Ureter (tissue), 1 donor: ENCODE measurements around the gene TNP2. TPM values are rescaled to one million over a fixed set of nuclear protein-coding genes. Genes with fewer than 3 reads are reported as not detected.
A peak's percentile ranks its signal among the peaks of the same experiment; 100 is the strongest.

ENCODE experiments used
- DNase-seq: peaks from one replicate; pipeline ENCODE4 v3.0.0-alpha.2; 2020; ENCODE audit warnings: low spot score
- total RNA-seq: library from RNA; stranded (reverse); gene quantifications from one replicate; pipeline ENCODE4 v1.2.4, GENCODE V29; 2023
- donor health status: DM: yes; HTN: yes; CAD: no.

The TNP2 gene
- total RNA-seq, 1 donor from 2014 or later = not detected

GRCh38 chr16:11277607-11278337 lies 8.6 kb upstream of the TNP2 start:
- no peak for DNase-seq

DNA sequence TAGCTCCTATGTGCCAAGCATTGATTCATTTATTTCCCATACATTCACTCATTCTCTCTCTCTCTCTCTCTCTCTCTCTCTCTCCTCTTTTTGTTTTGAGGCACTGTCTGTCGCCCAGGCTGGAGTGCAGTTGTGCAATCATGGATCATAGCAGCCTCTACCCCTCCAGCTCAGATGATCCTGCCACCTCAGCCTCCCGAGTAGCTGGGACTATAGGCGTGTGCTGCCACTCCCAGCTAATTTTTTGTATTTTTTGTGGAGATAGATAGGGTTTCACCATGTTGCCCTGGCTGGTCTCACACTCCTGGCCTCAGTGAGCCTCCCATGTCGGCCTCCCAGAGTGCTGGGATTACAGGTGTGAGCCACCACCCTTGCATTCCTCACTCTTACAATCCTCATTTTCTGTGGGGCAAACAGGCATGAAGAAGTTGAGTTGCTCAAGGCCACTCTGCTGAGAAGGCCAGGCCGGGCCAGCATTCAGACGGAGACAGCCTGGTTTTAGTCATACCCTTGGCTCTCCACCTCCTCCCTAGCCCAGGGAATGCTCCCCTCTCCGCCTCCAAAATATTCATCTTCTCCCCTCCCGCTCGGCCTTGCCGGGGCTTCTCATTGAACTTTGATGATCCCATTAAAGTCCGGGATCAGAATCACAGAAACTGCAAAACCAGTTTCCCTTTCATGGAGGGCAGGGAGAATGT lies 7.9 kb upstream of the TNP2 start:
- DNase-seq = no peak

DNA sequence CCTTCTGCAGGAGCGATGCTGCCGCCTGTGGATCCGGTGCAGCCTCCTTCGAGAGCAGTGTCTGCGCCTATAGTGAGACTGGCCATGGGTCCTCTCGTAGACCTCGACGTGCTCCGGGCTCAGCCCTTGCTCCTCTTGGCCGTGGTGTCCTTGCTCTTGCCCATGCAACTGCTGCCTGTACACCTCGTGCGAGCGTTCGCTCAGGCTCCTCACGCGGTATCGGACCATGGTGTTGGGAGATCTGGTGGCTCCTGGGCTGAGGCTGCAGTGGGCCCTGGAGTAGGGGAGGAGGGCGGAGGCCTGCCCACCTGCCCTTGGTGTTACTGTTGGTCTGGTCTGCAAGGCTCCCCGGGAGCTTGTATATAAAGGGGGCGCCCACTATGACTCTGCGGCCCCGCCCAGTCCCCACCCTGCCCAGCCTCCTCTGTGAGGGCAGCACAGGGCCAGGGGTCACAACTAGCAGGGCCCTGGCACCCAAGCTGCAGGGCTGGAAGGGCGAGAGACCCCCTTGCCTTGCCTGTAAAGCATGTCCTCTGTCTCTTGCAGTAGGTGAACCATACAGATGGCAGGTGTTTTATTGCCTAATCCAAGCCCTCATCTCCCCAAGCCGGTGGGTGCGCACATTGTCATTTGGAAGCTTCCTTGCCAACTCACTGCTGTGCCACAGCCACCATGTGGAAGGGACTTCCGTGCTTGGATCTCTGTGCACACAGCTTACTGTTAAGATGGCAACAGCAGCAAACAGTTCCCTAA lies 7.2 kb upstream of the TNP2 start, which contains the start of gene PRM2:
PRM2 (minus strand) TSS at position 338 of the 753 bp plus-strand sequence; CDS start at position 228, 110 bp downstream.
- DNase-seq = no peak

DNA sequence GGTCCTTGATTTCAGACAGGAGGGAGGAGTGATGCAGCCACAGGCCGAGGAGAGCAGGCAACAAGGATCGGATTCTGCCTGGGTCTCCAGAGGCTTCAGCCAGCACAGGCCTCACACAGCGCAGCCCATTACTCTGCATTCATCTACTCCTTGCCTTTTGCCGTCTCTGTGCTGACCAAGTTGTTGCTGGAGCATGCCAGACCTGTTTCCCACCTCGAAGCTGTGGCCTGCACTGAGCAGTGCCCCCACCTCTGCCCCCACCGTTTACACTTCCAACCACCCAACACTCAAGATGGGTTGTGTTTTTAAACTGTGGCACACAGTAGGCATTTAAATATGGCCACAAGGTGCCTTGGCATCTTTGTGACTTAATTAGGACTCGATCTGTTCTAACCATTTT lies 5.8 kb upstream of the TNP2 start:
- no peak for DNase-seq

DNA sequence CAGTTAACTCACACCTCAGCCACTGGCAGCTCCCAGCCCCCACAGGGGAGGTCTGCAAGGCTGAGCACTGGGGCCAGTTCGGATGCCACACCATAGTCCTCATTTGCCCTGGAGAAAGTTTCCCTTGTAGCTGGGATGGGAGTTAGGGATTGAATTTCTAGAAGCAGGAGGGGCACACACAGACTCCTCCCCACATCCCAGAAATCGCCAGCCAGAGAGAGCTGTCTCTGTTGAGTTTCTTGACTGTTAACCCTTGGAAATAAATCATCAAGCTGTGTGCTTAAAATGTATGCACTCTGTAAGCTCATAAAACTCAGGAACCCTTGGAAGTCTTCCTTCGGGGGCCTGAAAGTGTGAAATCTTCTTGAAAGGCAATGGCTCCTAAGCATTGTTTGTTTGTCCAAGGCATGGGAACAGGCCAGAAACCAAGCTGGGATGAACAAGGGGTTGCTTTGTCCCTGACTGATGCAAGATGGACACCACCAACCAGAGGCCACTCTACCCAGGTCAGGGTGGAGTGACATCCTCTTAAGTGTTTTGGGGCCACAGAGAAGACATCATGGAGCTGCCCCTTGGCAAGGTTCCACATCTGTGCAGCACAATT lies 4.7 kb upstream of the TNP2 start:
- no peak for DNase-seq

- DNase-seq = no peak
Observed at GRCh38 chr16:11272921-11273720, 4.0 kb upstream of the TNP2 start, which contains the start of gene PRM3. PRM3 (minus strand) TSS chr16:11273629; CDS start chr16:11273595, 34 bp downstream.

DNA sequence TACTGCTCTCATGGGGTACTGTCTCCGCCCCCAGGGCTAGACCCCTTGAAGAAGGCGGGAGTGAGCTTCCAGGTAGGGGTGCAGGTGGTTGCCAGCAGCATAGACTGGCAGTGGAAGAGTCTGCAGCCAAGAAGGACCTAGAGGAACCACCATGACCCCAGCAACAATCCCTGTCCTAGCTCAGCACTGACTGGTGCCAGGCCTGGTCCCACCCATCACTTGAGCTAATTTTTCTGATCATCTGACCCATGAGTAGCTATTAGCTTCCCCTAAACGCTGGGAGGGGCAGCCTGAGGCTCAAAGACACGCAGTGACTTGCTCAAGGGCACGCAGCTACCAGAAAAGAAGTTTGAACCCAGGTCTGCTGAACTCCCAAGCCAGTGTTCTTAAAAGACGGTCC lies 3.4 kb upstream of the TNP2 start:
- no peak for DNase-seq

GRCh38 chr16:11271610-11272009 lies 2.5 kb upstream of the TNP2 start:
- DNase-seq = no peak

DNA sequence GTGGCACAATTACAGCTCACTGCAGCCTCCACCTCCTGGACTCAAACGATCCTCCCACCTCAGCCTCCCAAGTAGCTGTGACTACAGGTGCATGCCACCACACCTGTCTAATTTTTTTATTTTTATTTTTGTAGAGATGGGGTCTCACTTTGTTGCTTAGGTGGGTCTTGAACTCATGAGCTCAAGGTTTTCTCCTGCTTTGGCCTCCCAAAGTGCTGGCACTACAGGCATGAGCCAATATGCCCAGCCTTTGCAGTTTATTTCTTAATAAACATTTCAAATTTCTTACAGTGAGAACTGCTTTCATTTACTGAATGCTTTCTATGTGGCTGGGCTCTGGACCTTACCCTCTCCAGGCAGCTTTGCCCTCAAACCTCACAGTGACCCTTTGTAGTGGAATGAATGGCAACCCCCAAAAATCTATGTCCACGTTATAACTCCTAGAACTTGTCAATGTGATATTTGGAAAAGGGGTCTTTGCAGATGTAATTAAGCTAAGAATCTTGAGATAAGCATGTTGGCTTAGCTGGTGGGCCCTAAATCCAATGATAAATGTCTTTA lies 1.6 kb upstream of the TNP2 start:
- DNase-seq = no peak

- no peak for DNase-seq
Observed at GRCh38 chr16:11265124-11265523, 4.0 kb downstream of the TNP2 start.

DNA sequence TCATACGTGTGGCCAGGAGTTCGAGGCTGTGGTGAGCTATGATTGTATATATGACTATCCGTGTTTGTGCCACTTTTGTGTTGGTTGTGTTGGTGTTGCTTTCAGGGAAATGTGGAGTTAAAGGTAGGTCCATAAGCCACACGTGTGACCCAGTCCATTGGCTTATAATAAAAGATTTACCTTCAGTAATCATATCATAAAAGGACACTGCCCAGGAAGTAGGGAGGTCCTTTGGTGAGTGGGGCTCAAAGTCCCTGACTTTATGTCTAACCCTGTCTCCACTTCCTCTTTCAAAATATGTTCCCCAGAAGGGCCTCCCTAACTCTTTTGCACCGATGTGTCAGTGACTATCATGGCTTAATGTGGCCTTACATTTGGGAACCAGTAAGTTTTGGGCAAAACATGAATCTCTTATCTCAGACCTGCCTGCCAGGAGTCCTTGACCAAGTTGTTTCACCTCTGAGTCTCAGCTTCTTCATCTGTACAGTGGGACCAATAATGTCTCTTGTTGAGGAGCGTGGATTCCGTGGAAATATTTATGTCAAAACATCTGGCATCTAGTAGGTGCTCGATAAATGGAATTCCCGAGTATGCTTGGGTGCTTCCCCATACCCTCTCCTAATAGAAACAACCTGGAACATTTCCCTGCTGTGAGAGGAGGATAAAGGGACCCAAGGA lies 4.8 kb downstream of the TNP2 start:
- DNase-seq = no peak

- DNase-seq = no peak
Observed at GRCh38 chr16:11263737-11264136, 5.4 kb downstream of the TNP2 start.

DNA sequence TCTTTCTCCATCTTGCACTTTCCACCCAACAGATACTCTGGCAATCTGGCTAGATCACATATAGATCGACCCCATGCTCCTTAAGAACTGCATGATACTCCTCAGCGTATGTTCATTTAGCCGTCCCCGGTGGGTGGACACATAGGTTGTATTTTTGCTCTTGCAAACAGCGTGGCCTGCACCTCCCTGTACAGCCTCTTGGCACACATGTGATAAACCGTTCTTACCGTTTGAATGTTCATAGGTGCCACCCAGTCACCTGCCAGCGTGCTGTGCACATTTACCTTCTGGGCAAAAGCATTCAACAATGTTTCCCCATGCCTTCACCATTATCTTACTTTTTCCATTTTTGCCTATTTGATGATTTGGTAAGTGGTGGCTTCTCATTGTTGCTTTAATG lies 6.2 kb downstream of the TNP2 start:
- no peak for DNase-seq

DNA sequence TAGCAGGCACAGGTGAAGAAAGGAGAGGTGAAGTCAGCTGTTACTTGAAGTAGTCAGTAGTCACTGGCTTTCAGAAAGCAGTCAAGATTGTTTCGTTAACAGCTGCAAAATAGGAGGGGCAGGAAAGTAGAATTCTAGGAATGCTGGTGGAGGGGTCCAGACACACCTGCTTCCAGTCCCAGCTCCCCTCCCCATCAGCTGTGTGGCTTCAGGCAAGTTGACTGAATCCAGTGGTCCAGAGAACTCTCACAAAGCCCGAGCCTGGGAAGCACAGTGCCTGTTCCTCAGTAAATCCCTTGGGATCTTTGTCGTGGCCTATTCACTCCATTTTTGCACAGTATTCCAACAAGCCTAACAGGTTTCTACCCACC lies 8.5 kb downstream of the TNP2 start:
- no peak for DNase-seq

DNA sequence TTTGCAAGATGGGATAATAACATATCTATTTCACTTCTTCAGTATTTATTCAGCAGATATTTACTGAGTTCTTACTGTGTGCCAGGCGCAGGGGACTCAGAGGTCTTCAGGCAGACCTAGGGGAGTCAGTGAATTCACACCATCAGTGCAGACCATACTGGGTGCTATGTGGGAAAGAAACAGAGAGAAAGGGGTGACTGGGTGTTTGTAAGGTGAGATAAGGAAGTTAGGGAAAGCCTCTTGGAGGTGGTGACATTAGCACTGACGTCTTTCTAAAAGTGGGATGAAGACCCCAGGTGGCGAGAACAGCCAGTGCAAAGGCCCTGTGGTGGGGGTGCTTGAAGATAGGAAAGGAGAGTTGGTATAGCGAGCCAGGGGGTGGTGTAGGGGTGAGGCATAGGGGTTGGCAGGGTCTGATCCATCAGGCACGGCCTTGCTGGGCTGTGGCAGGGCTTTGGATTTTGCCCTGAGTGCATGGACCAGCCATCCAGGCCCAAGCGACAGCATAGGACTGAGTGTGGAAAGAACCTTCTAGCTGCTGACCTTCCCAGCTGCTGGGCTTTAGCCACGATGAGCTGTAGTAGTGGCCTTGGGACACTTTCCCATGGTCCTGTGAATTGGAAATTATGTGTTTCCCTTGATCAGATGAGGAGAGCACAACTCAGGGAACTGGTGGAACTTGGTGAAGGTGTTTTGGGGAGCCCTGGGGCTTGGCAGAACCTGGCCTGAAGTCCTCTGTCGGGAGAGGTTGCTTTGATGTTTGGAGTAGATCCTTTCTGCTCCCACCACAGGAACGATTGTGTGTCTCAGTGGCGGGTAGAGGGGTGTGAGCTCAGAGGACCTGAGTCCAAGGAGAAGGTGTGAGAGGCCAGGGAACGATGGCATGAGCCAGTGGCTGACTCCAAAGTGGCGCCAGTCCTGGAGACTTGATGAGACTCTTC lies 9.2 kb downstream of the TNP2 start:
- no peak for DNase-seq

DNA sequence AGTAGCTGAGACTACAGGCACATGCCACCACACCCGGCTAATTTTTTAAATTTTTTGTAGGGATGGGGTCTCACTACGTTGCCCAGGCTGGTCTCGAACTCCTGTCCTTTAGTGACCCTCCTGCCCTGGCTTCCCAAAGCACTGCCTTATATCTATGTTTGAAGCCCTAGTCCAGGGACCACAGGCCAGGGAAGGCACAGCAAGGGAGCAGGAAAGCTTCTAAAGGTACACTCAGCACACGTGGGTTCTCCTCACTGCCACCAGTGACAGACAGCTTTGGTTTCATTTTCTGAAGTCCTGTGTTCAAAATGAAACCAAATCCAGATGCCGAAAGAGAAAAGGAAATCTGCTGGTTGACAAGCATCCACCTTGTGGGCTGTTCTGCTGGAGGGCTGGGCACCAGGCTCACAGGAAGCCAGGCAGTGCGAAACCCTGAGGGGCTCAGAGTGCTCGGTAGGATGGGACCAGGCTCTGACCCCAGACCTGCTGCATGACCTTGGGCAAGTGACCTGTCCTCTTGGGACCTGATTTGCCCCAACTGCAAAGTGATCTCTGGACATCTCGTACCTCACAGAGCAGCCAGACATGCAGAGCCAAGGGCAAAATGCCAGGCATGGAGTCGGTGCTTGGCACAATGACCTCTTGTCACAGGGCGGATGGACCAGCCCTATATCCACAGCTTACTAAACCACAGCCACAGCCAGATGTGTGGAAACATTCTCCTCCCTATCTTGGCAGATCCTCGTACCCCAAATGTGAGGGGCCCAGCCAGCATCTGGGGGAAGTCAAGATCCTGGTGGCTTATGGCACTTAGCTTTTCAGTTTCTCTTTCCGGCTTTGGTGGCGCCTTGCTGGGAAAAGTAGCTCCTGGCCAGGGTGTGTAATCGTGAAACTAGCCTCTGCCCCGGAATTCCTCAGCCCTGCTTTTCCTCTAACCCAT lies 10.3 kb downstream of the TNP2 start:
- DNase-seq = no peak

DNA sequence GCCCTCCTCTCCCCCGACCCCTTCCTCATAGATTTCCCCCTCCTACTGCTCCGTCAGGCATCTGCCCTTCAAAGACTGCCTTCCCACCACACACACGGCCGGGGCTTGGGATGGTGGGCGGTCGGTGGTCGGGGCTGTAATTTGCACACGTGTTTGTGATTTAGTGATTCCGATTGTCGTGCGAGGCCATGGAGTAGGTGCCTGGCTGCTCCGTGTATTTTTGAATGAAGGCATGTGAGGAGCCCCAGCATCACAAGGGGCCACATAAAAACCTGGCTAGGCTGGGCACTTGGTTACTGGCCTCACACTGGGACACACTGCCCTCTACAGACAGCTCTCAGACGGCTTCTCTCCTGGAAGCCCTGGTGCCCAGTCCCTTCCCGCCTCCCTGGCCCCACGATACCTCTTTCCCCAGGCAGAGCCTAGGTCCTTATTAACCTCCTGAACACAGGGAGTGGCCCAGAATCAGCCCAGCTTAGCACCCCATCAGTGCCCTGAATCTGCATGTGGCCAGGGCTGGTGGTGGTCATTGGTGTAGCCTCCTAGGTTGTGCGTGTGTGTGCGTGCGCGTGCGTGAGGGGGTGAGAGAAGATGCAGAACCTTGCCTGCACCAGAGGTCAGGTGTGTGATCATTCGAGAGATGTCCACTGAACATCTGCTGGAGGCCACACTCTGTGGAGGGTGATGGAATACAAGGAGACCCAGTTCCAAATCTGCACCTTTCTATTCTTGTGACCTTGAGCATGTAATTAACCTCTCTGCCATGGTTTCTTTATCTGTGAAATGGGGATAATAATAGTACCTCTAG lies 11.8 kb downstream of the TNP2 start:
- peak; percentile 87 for DNase-seq
